ES-I3 (cell line): ENCODE data around the gene COX18.
A peak's percentile ranks its signal among the peaks of the same experiment; 100 is the strongest.

ENCODE experiments used
- H3K36me3 ChIP-seq: 2 replicates; pipeline ENCODE4 v1.6.1; 2013; ENCODE audit warnings: mild to moderate bottlenecking, low read length, control low read depth, moderate library complexity; ENCODE audit not compliant: insufficient read depth
- H3K4me1 ChIP-seq: 2 replicates; pipeline ENCODE4 v1.6.1; 2013; ENCODE audit warnings: mild to moderate bottlenecking, control low read depth, low read length; ENCODE audit not compliant: insufficient read depth
- H3K9ac ChIP-seq: 2 replicates; pipeline ENCODE4 v1.6.1; 2013; ENCODE audit warnings: low read depth, mild to moderate bottlenecking, low read length, moderate library complexity
- H3K9me3 ChIP-seq: 2 replicates; pipeline ENCODE4 v1.6.1; 2013; ENCODE audit warnings: mild to moderate bottlenecking, low read length, moderate library complexity; ENCODE audit not compliant: control insufficient read depth, insufficient read depth

Gene COX18, protein sequence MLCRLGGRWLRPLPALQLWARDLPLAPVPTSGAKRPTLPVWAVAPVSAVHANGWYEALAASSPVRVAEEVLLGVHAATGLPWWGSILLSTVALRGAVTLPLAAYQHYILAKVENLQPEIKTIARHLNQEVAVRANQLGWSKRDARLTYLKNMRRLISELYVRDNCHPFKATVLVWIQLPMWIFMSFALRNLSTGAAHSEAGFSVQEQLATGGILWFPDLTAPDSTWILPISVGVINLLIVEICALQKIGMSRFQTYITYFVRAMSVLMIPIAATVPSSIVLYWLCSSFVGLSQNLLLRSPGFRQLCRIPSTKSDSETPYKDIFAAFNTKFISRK

DNA sequence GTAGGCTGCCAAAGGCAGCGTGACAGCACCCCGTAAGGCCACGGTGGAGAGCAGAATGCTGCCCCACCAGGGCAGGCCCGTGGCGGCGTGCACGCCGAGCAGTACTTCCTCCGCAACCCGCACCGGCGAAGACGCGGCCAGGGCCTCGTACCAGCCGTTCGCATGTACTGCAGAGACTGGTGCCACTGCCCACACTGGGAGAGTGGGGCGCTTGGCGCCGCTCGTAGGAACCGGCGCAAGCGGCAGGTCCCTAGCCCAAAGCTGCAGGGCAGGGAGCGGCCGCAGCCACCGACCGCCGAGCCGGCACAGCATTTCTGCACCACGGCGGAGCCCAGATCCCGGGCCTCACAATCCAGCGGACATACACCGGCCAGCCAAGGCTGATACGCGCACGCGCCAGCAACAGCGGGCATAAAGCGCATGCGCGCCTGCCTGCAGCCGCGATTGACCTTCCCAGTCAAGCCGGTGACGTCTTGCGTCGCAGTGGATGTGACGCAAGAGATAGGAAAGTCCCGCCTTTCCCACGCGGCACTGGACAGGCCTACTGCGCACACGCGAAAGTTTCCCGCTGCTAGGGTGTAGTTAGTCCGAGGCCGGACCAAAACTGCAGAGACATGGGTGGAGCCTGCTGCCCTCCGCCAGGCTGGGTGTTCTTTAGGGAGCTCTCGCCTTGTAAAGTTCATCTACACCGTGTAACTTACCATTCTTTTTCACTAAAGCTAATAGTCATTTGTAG is at the start of gene COX18:
Gene COX18 (minus strand): TSS at position 379 of the 736 bp plus-strand sequence. CDS start 67 bp downstream, at position 312.
- Histone ChIP-seq H3K4me1 (no peaks in the 10 kb centered on the region), H3K9ac (peak within 1 kb of the TSS; percentile 88)

DNA sequence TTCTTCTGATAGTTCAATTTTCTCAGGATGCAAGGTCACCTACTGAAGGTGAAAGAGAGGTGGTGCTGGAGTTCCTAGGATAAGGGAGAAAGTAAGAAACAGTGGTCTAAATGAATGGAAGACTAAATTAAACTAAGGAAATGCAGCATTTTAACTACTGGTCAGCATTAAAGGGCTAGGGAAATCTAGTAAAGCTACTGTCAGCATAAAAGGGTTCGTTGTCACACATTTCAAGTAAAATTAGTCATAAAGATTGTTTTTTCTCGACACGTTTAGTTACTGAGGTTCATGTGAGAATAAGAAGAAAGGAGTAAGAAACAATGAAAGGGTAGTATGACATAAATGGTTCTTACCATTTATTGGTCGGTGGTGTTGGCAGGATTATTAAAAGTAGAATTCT is 40.0 kb upstream of the COX18 start:
- H3K9ac ChIP-seq, result no peak overlapping the region
- H3K9me3 ChIP-seq, result no peaks in the 10 kb centered on the region
- peaks cover 4% of the 10 kb centered on the region; the same call in 1 of the 2 replicates for H3K36me3 ChIP-seq
- H3K4me1 ChIP-seq, result peaks cover 12% of the 10 kb centered on the region

More for the DNA sequence above, at the start of gene COX18:
- Histone ChIP-seq H3K36me3 (peaks cover 7% of the 10 kb centered on the region), H3K9me3 (no peaks in the 10 kb centered on the region)

DNA sequence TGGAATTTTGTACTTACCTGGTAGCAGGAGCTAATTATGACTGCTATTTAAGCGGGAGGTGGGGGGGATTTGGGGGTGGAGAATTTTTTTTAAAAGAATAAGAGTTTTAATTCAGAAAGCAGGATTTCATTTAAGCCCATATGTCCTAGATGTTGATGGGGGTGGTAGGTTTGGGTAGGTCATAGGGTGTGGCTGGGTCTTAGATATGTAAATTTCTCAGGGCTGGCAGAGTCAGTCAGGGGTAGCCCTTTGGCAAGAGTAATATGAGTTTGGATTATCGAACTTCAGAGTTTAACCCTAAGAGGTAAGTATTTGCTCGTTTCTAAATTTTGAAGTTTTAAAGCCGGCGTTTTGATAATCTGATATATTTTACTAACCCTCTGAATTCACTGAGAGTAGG is 35.2 kb upstream of the COX18 start:
- Histone ChIP-seq H3K36me3 (peaks cover 12% of the 10 kb centered on the region), H3K9ac (no peak overlapping the region), H3K4me1 (peaks cover 16% of the 10 kb centered on the region), H3K9me3 (no peaks in the 10 kb centered on the region)

DNA sequence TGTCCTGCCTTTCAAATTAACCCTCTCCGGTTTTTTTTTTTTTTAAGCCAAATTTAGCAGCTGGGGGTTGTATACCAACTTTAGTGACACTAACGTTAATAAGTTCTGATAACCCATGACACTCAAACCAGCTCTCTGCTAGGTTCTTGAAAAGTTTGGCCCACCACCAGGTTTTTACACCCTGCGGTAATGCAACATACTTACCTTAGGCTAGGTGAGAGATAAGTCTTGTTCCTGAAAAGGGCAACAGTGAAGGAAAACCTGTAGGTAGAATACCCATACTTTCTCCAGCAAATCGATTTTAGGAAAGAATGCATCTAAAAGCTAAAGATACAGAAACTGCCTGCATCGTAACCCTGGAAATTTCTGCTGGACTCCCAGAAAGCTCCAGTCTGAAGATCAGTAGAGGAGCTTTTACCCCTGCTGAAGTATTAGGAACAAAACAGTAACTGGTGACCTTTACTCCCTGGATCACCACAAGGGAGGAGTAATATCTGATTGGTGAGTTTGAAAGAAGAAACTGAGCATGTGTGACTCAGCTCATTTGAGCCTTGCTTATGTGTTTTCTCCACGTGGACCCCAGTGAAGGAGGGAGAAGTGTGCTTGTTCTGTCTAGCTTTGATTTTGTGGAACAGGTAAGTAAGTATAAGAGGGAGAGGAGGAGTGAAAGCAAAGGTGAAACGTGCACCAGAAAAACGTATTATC is 34.4 kb upstream of the COX18 start:
- Histone ChIP-seq H3K4me1 (peaks cover 16% of the 10 kb centered on the region), H3K9me3 (no peaks in the 10 kb centered on the region), H3K36me3 (peaks cover 14% of the 10 kb centered on the region), H3K9ac (no peak overlapping the region)

DNA sequence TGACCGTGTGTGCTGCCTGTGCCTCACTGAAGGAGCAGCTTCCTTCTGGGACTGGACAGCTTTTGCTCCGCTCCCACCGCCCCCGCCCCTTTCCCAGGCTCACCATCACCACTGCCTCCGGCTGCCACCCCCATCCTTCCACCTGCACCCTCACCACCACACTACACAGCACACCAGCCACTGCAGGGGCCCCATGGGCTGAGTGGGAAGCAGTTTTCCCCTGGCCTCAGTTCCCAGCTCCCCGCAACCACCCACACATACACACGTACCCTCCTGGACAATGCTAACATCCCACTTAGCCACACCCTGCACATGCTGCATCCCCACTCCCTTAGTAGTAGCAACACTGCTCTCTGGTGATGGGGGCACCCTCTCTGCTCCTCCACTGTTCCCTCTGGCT is 29.6 kb upstream of the COX18 start:
- Histone ChIP-seq H3K9me3 (no peaks in the 10 kb centered on the region), H3K9ac (no peak overlapping the region), H3K4me1 (peaks cover under 1% of the 10 kb centered on the region), H3K36me3 (peaks cover 18% of the 10 kb centered on the region)

DNA sequence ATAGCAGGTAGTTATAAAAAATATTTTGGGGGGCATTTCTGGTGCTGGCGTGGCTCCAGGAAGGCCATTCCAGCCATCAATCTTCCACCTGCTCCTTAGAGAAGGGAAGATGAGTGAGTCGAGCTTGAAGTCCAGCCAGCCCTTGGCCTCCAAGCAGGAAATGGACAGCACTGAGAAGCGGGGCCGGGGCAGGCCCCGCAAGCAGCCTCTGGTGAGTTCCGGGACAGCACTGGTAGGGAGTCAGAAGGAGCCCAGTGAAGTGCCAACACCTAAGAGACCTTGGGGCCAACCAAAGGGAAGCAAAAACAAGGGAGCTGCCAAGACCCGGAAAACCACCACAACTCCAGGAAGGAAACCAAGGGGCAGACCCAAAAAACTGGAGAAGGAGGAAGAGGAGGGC is 29.2 kb upstream of the COX18 start:
- no peaks in the 10 kb centered on the region for H3K9me3 ChIP-seq
- H3K9ac ChIP-seq, result no peak overlapping the region
- H3K4me1 ChIP-seq, result no peaks in the 10 kb centered on the region
- peaks cover 17% of the 10 kb centered on the region for H3K36me3 ChIP-seq

DNA sequence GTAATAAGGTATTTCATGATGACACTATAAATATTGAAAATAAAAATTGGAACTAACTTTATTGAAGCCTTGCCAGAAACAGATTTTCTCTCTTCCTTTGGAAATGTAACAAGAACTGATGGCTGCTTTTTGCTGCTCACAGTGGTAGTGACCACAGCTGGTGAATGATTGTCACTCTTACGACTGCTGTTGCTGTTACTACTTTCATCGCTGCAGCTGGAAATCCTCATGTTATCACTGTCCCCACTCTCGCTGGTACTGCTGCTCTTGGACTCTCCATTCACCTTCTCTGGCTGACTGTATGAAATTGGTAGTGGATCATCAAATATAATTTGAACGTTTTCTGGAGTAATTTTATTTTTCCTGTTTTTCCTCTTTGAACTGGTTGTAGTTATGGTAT is 28.5 kb upstream of the COX18 start:
- H3K9me3 ChIP-seq, result no peaks in the 10 kb centered on the region
- H3K9ac ChIP-seq, result no peak overlapping the region
- H3K4me1 ChIP-seq, result no peaks in the 10 kb centered on the region
- peaks cover 15% of the 10 kb centered on the region for H3K36me3 ChIP-seq

DNA sequence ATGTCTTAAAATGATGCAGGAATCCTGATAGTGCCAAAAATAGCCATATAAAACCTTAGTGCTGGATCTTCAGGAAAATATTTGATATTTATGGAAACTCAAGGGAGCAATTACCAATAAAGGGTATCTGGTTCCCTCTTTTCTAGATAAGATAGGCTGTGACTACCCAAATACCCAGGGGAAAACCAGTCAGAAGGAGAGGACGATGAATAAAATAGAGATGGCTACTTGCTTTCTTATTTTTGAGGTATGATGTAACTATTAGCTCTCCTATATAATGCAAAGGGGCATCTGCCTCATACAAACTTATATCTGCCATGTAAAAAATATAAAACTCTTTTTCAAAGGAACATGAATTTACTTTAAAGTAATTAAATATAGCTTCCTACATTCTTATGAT is 23.4 kb upstream of the COX18 start:
- Histone ChIP-seq H3K36me3 (peaks cover 17% of the 10 kb centered on the region), H3K4me1 (no peaks in the 10 kb centered on the region), H3K9me3 (no peaks in the 10 kb centered on the region), H3K9ac (no peak overlapping the region)

DNA sequence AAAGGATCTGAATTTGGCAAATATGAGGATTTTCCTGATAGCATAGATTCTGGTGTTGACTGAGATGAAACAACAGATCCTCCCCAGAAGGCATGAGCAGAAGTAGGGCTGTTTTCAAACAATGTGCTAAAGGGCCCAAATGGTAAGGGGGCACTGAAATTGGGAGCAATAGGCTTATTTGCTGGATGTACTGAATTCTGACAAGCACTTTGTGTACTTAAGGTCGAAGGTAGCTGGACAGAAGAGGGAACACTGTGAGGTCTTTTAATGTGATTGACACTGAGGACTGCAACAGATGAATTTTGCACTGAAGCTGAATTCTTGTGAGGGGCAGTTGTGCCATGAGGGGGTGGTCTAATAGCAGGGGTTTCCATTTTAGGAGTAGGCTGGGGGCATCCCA is 21.2 kb upstream of the COX18 start:
- no peaks in the 10 kb centered on the region for H3K9me3 ChIP-seq
- H3K9ac ChIP-seq, result no peak overlapping the region
- peaks cover 17% of the 10 kb centered on the region for H3K36me3 ChIP-seq
- no peaks in the 10 kb centered on the region for H3K4me1 ChIP-seq

DNA sequence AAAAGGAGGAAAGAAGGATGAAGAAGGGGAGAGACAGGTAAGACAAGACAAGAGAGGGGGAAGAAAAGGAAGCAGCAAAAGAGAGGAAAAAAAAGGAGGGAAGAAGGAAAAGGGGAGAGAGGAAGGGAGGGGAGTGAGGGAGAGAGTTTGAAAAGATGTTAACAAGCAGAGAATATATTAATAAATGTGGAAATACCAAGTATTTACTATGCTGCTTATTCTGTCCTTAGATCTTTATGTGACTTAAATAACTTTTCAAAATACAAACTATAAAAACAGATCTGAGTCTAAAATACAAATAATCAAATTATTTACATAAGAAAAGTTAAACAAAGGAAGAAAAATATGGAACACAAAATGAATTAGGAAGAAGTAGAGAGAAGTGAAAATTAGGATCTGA is 18.4 kb upstream of the COX18 start:
- Histone ChIP-seq H3K9ac (no peak overlapping the region), H3K36me3 (peaks cover 17% of the 10 kb centered on the region), H3K4me1 (no peaks in the 10 kb centered on the region), H3K9me3 (no peaks in the 10 kb centered on the region)

DNA sequence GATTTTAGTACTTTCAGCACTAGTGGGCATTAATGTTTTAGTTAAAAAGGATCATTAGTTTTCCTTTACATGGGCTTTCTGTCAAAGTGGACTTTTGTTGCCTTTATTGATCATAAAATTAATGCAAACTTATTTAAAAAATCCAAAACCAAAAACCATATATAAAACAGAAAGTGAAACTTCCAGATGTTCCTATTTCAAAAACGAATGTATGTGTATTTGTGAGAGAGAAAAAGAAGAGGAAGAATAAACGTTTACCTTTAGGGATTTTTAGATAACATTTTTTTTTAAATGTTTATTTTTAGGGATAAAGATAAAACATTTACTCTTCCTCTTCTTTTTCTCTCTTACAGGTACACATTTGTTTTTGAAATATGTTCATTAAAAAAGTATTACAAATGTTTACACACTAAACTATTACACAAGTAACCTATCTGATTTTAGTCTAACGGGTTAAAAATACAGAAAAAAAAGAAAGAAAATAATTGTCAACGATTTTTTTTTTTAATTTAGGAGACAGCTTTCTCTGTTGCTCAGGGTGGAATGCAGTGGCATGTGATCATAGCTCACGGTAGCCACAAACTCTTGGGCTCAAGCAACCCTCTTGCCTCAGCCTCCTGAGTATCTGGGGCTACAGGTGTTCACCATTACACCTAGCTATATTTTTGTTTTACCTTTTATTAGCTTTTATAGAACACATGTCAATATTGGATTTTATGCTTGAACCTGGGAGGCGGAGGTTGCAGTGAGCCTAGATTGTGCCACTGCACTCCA is 16.8 kb upstream of the COX18 start:
- Histone ChIP-seq H3K9ac (no peak overlapping the region), H3K4me1 (no peaks in the 10 kb centered on the region), H3K36me3 (peaks cover 9% of the 10 kb centered on the region), H3K9me3 (no peaks in the 10 kb centered on the region)

DNA sequence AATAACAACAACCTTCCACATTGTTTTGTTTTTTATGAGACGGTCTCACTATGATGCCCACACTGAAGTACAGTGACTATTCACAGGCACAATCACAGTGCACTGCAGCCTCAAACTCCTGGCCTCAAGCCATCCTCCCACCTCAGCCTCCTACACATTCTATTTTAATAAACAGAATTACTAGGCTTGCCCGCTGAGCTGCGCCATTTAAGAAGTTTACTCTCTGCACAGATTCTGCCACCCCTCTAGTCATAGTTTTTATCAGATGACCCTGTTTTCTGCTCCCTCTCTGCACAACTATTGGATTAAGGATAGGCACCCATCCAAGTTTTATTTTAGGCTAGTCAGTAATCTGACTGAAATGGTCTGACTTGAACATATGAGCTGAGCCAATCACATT is 11.3 kb upstream of the COX18 start:
- H3K36me3 ChIP-seq, result peaks cover 5% of the 10 kb centered on the region

DNA sequence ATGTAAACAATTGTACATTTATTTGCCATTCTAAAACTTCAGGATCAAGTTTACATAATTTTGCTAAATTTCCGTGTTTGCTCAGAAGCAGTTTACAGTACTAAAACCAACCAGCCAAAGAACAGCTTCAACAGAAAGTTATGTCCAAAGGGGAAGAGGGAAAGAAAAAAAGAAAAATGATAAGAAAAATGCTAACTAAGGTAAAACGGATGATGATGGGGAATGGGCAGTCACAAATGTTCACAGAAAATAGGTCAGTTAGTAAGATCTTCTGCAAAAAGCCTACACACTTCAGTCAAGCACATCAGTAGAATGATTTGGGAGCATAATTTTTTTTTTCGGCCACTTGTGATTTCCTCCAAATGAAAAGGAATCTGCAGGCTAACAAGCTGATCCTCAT is 6.3 kb upstream of the COX18 start:
- Histone ChIP-seq H3K4me1 (no peaks in the 10 kb centered on the region), H3K9ac (no peak overlapping the region), H3K36me3 (peaks cover 5% of the 10 kb centered on the region), H3K9me3 (no peaks in the 10 kb centered on the region)

More for the DNA sequence above, 11.3 kb upstream of the COX18 start:
- H3K4me1 ChIP-seq, result no peaks in the 10 kb centered on the region
- no peak overlapping the region for H3K9ac ChIP-seq
- no peaks in the 10 kb centered on the region for H3K9me3 ChIP-seq

DNA sequence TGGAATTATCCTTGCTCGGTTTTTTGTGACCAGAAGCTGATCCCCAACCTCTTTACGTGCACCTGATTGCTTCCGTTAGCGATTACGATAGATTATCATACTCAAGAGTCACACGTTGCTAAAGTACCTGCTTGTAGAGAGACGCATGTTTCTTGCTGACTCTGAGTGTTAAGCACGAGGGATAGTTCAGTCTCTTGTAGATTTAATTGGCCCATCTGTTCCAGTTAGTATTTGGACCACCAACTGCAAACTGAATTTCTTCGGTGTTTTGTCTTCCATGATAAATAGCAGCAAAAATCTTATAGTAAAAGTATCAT is 516 bp upstream of the COX18 start:
- Histone ChIP-seq H3K9me3 (no peaks in the 10 kb centered on the region), H3K36me3 (peaks cover 5% of the 10 kb centered on the region; the same call in 1 of the 2 replicates), H3K9ac (peak overlapping the region; percentile 88), H3K4me1 (no peaks in the 10 kb centered on the region)
